PC-9 (cell line): ENCODE results near the gene EXT2. TPM values are rescaled to one million over a fixed set of nuclear protein-coding genes. Genes with fewer than 3 reads are reported as not detected.

Experiments used
- BruUV-seq: library from RNA; stranded (reverse); fragments of 400-500 nt; replicated peaks from 2 replicates; lab custom pipeline; 2021; lab: Mats Ljungman, UMichigan
- CTCF ChIA-PET: fragments of 300-600 bp; sonication (Branson Sonifier 250); formaldehyde crosslinking; loops from one replicate; lab custom pipeline; 2022; ENCODE audit warnings: antibody characterized with exemption; lab: Charles Lee
- POLR2A ChIA-PET: fragments of 300-600 bp; sonication (Branson Sonifier 250); formaldehyde crosslinking; loops from one replicate; lab custom pipeline; 2022; ENCODE audit warnings: antibody characterized with exemption; ENCODE audit not compliant: unreplicated experiment; lab: Charles Lee
- DNase-seq, 2 experiments: peaks; one replicate each; pipeline versions ENCODE4 v3.0.0 to v3.0.0-alpha.2; 2015 to 2022; ENCODE audit warnings: mixed read lengths in 1 of 2
- H2AFZ ChIP-seq: fragments of 200-600 bp; sonication (generic); 2 replicates; pipeline ENCODE4 v1.8.1; 2017; ENCODE audit warnings: antibody characterized with exemption
- H3F3A ChIP-seq: fragments of 200-600 bp; sonication (generic); 2 replicates; pipeline ENCODE4 v1.8.1; 2017; ENCODE audit warnings: antibody characterized with exemption, mild to moderate bottlenecking, low read depth; ENCODE audit not compliant: insufficient read depth
- H3K27ac ChIP-seq: fragments of 200-600 bp; sonication (generic); 2 replicates; pipeline ENCODE4 v1.6.1; 2016; ENCODE audit warnings: mixed run types
- H3K27me3 ChIP-seq: fragments of 200-600 bp; sonication (generic); 2 replicates; pipeline ENCODE4 v1.6.1; 2016; ENCODE audit warnings: low read depth, mixed run types; ENCODE audit not compliant: insufficient read depth
- H3K36me3 ChIP-seq: fragments of 200-600 bp; sonication (generic); 2 replicates; pipeline ENCODE4 v1.6.1; 2016; ENCODE audit warnings: low read depth, mixed run types
- H3K4me1 ChIP-seq: fragments of 200-600 bp; sonication (generic); replicated peaks from 2 replicates; pipeline ENCODE4 v1.6.1; 2016; ENCODE audit warnings: mixed run types; ENCODE audit not compliant: insufficient read depth
- H3K4me2 ChIP-seq: fragments of 200-600 bp; sonication (generic); 2 replicates; pipeline ENCODE4 v1.6.1; 2017; ENCODE audit warnings: mixed run types
- H3K4me3 ChIP-seq: fragments of 200-600 bp; sonication (generic); 2 replicates; pipeline ENCODE4 v1.6.1; 2016; ENCODE audit warnings: mixed run types
- H3K79me2 ChIP-seq: fragments of 200-600 bp; sonication (generic); 2 replicates; pipeline ENCODE4 v1.6.1; 2017; ENCODE audit warnings: low read depth, mixed run types
- H3K9me2 ChIP-seq: fragments of 200-600 bp; sonication (generic); 2 replicates; pipeline ENCODE4 v1.8.1; 2017; ENCODE audit warnings: mild to moderate bottlenecking; ENCODE audit not compliant: insufficient read depth
- H3K9me3 ChIP-seq: fragments of 200-600 bp; sonication (generic); 2 replicates; pipeline ENCODE4 v1.8.1; 2016; ENCODE audit warnings: low read depth; ENCODE audit not compliant: insufficient read depth
- H4K20me1 ChIP-seq: fragments of 200-600 bp; sonication (generic); 2 replicates; pipeline ENCODE4 v1.8.1; 2017; ENCODE audit not compliant: insufficient read depth
- EZH2 ChIP-seq: fragments of 200-600 bp; sonication (generic); IDR thresholded peaks from 2 replicates; pipeline ENCODE4 v1.8.0; 2017; ENCODE audit warnings: antibody characterized with exemption, low read depth
- intact Hi-C: fragments of 100-400 bp; cut with micrococcal nuclease; formaldehyde crosslinking; loops from one replicate; pipeline ENCODE4 v1.10.0; 2022; ENCODE audit not compliant: unreplicated experiment
- total RNA-seq: library from RNA; stranded (reverse); gene quantifications from 2 replicates; pipeline ENCODE4 v1.2.3, GENCODE V29; 2021
- TF ChIP-seq, protein P1 (sequence below): fragments of 200-600 bp; sonication (generic); conservative IDR thresholded peaks from 2 replicates; pipeline ENCODE4 v1.6.1; 2017; ENCODE audit warnings: mixed run types, antibody characterized with exemption, mild to moderate bottlenecking, moderate library complexity

The EXT2 gene
- total RNA-seq, 1 experiment from 2014 or later: 72.4 TPM

DNA sequence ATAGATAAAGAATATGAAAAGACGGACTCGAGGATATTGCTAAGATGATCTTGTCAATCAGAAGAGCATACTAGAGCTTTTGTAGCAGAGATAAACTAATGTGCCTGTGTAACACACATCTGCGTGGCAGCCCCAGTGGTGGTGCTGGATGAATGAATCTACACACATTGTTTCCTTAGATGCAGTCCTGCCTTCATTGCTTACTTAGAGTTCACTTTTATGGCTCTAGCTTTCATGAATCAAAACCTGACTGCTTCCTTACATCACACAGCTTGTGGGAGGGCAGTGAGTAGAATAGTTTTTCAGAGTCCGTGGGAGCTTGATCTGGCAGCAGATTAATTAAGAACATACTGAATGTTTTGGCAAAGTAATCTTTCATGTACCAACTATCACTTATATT, 83.7 kb downstream of the EXT2 start:
- H4K20me1 ChIP-seq: no peaks in the 10 kb centered on the region; the same call in 1 of the 2 replicates
- no peaks in the 10 kb centered on the region for H3F3A ChIP-seq
- CTCF ChIA-PET: no interaction called here
- no peak for DNase-seq
- H3K9me2 ChIP-seq: no peaks in the 10 kb centered on the region
- no peaks in the 10 kb centered on the region for H3K9me3 ChIP-seq
- no peak for TF ChIP-seq EZH2
- TF ChIP-seq, protein P1, sequence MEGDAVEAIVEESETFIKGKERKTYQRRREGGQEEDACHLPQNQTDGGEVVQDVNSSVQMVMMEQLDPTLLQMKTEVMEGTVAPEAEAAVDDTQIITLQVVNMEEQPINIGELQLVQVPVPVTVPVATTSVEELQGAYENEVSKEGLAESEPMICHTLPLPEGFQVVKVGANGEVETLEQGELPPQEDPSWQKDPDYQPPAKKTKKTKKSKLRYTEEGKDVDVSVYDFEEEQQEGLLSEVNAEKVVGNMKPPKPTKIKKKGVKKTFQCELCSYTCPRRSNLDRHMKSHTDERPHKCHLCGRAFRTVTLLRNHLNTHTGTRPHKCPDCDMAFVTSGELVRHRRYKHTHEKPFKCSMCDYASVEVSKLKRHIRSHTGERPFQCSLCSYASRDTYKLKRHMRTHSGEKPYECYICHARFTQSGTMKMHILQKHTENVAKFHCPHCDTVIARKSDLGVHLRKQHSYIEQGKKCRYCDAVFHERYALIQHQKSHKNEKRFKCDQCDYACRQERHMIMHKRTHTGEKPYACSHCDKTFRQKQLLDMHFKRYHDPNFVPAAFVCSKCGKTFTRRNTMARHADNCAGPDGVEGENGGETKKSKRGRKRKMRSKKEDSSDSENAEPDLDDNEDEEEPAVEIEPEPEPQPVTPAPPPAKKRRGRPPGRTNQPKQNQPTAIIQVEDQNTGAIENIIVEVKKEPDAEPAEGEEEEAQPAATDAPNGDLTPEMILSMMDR: no peak
- H2AFZ ChIP-seq: no peak overlapping the region
- H3K4me3 ChIP-seq: no peak overlapping the region
- H3K36me3 ChIP-seq: no peaks in the 10 kb centered on the region
- no peaks in the 10 kb centered on the region for H3K4me1 ChIP-seq
- H3K4me2 ChIP-seq: no peak overlapping the region
- no TSS peak for BruUV-seq
- H3K27ac ChIP-seq: no peak overlapping the region
- H3K27me3 ChIP-seq: no peaks in the 10 kb centered on the region
- POLR2A ChIA-PET: interaction anchor here (0.6 kb wide), 1 partner anchor 47 kb away, joined by 3 read pairs; no protein-coding TSS in a partner anchor
- no peaks in the 10 kb centered on the region for H3K79me2 ChIP-seq
- intact Hi-C loops: no loop called here

DNA sequence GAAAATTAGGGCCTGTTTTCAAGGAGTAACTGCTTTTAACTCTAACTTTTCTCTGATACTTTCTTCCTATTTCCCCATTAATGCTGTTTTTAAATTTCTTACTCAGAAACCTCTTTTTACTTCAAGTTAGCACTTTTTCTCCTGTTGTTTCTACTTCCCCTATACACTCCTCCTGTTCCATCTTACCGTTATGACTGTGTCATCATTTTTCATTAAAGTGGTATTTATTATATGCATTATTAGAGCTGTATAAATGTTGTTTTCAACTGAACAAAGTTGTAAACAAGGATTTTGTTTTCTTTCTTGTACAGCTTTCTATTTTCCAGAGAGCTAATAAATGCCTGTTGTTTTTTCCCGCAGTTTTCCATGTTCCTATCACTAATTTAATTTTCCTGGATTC, 84.6 kb downstream of the EXT2 start:
- intact Hi-C loops: no loop called here
- BruUV-seq: no TSS peak

DNA sequence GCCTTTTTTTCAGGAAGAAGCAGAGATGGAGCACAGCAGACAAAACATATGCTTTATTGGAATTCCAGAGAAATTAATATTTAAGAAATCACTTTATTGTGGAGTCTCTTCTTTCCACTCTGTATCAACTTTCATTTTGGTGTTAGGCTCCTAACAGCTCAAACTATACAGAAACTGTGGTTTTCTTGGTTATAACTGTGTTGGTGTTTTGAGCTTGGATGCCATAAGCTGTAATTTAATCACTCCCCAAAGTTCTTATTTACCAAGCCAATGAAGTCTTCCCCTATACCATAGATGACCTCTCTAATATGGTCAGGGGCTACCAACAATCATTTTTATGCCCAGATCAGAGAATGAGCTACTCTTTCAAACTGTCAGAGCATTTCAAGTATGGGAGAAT, 90.0 kb downstream of the EXT2 start:
- no peak for DNase-seq
- TF ChIP-seq, protein P1: no peak
- TF ChIP-seq EZH2: no peak
- CTCF ChIA-PET: no interaction called here
- H3K4me2 ChIP-seq: no peak overlapping the region
- H3K27ac ChIP-seq: no peak overlapping the region
- no TSS peak for BruUV-seq
- POLR2A ChIA-PET: no interaction called here
- 0 out of 2 replicates have a peak, but pooled peaks cover under 1% of the 10 kb centered on the region for H3F3A ChIP-seq
- intact Hi-C loops: no loop called here
- no peaks in the 10 kb centered on the region for H4K20me1 ChIP-seq
- no peaks in the 10 kb centered on the region for H3K9me2 ChIP-seq
- H3K27me3 ChIP-seq: no peaks in the 10 kb centered on the region
- H3K79me2 ChIP-seq: no peaks in the 10 kb centered on the region
- H3K4me3 ChIP-seq: no peak overlapping the region
- no peak overlapping the region for H2AFZ ChIP-seq
- H3K9me3 ChIP-seq: peaks cover 20% of the 10 kb centered on the region
- H3K36me3 ChIP-seq: peaks cover 12% of the 10 kb centered on the region; the same call in 1 of the 2 replicates
- peaks cover 7% of the 10 kb centered on the region; the same call in 1 of the 2 replicates for H3K4me1 ChIP-seq

More for the DNA sequence above, 84.6 kb downstream of the EXT2 start:
- no peaks in the 10 kb centered on the region for H3K9me3 ChIP-seq
- ChIA-PET POLR2A (no interaction called here), CTCF (no interaction called here)
- H3K36me3 ChIP-seq: no peaks in the 10 kb centered on the region
- H3K27ac ChIP-seq: no peak overlapping the region
- no peak for DNase-seq
- no peak overlapping the region for H2AFZ ChIP-seq
- no peaks in the 10 kb centered on the region; the same call in 1 of the 2 replicates for H4K20me1 ChIP-seq
- no peaks in the 10 kb centered on the region for H3K4me1 ChIP-seq
- H3K27me3 ChIP-seq: no peaks in the 10 kb centered on the region
- no peaks in the 10 kb centered on the region for H3K79me2 ChIP-seq
- H3K4me2 ChIP-seq: no peak overlapping the region
- no peak overlapping the region for H3K4me3 ChIP-seq
- no peaks in the 10 kb centered on the region for H3K9me2 ChIP-seq
- H3F3A ChIP-seq: no peaks in the 10 kb centered on the region
- TF ChIP-seq, protein P1: no peak
- no peak for TF ChIP-seq EZH2
